ENCODE data around the gene TMEM178B.

GRCh38 chr7:141378405-141378804 lies 304.5 kb downstream of the TMEM178B start:
- no peak for TF ChIP-seq EZH2 (IDR thresholded peaks at IDR 0.05; ENCODE audit: borderline replicate concordance, insufficient read depth, low read length, poor library complexity, severe bottlenecking)
- no peak for TF ChIP-seq SMC3 (conservative IDR thresholded peaks at IDR 0.05; ENCODE audit: poor library complexity)
- TF ChIP-seq CTCF (IDR thresholded peaks at IDR 0.05; ENCODE audit: poor library complexity, severe bottlenecking): no peak

Data from neural cell (in vitro differentiated cells).